Endodermal cell (in vitro differentiated cells): ENCODE data around the gene FXYD6. TPM values are rescaled to one million over a fixed set of nuclear protein-coding genes. Genes with fewer than 3 reads are reported as not detected.

Experiments
- DNase-seq: peaks from one replicate; pipeline ENCODE4 v3.0.0-alpha.2; 2017
- H3K27ac ChIP-seq: 2 replicates; pipeline ENCODE4 v1.5.1; 2013; ENCODE audit warnings: mild to moderate bottlenecking, low read depth, low read length, moderate library complexity
- H3K27me3 ChIP-seq: 2 replicates; pipeline ENCODE4 v1.6.1; 2013; ENCODE audit warnings: mild to moderate bottlenecking, low read length, moderate library complexity; ENCODE audit not compliant: insufficient read depth, control insufficient read depth, poor library complexity, severe bottlenecking
- H3K36me3 ChIP-seq: 2 replicates; pipeline ENCODE4 v1.7.0; 2013; ENCODE audit warnings: mild to moderate bottlenecking, low read length, moderate library complexity; ENCODE audit not compliant: control insufficient read depth, insufficient read depth
- H3K4me1 ChIP-seq: one replicate; pipeline ENCODE4 v1.7.0; 2013; ENCODE audit warnings: low read length; ENCODE audit not compliant: control insufficient read depth, insufficient read depth
- H3K4me3 ChIP-seq: 2 replicates; pipeline ENCODE4 v1.5.1; 2013; ENCODE audit warnings: mild to moderate bottlenecking, low read length, moderate library complexity
- H3K9ac ChIP-seq: 2 replicates; pipeline ENCODE4 v1.6.1; 2013; ENCODE audit warnings: mild to moderate bottlenecking, low read length, moderate library complexity; ENCODE audit not compliant: poor library complexity, severe bottlenecking; ENCODE audit errors: extremely low read depth
- H3K9me3 ChIP-seq: 2 replicates; pipeline ENCODE4 v1.6.1; 2013; ENCODE audit warnings: mild to moderate bottlenecking, low read length, moderate library complexity; ENCODE audit not compliant: control insufficient read depth
- H3K27ac Mint-ChIP-seq: 2 replicates; pipeline ENCODE4 v1.8.0; 2020; ENCODE audit warnings: mixed read lengths
- H3K27me3 Mint-ChIP-seq: 2 replicates; pipeline ENCODE4 v1.8.0; 2021; ENCODE audit warnings: mild to moderate bottlenecking, mixed read lengths; ENCODE audit not compliant: insufficient read depth
- H3K36me3 Mint-ChIP-seq: 2 replicates; pipeline ENCODE4 v1.8.0; 2020; ENCODE audit warnings: low read depth, mixed read lengths
- H3K4me1 Mint-ChIP-seq: 2 replicates; pipeline ENCODE4 v1.8.0; 2020; ENCODE audit warnings: mixed read lengths
- H3K4me3 Mint-ChIP-seq: 2 replicates; pipeline ENCODE4 v1.8.0; 2020; ENCODE audit warnings: mild to moderate bottlenecking, moderate library complexity, mixed read lengths
- H3K9me3 Mint-ChIP-seq: 2 replicates; pipeline ENCODE4 v1.8.0; 2020; ENCODE audit warnings: mild to moderate bottlenecking, mixed read lengths
- CTCF ChIP-seq: fragments of 200-600 bp; sonication (generic); conservative IDR thresholded peaks from 2 replicates; pipeline ENCODE4 v1.5.0; 2021; ENCODE audit warnings: antibody characterized with exemption, mild to moderate bottlenecking
- WGBS, 2 experiments: methylation state at CpG; one replicate each; pipeline versions ENCODE4 v1.1.5 to v1.1.7; 2013; ENCODE audit warnings: missing lambda C conversion rate in 2 of 2, mixed read lengths in 1 of 2; ENCODE audit not compliant: insufficient coverage in 1 of 2, insufficient read length in 1 of 2; 5-methylcytosine and 5-hydroxymethylcytosine counted together
- total RNA-seq, 2 donors: library from RNA; stranded (reverse); fragmentation: NEBNext Ultra II Directional in 1 of 2; extraction: Animal tissue kit (Norgen Biotek cat#: 25700) in 1 of 2; gene quantifications; 2 replicates in 1 of 2; 3 replicates in 1 of 2; pipeline ENCODE4 v1.2.1, GENCODE V29; 2021

The FXYD6 gene
- total RNA-seq, 2 donors from 2014 or later: 54.1 to 61.8 TPM

- no peak overlapping the region for H3K27ac ChIP-seq
- no peak overlapping the region for H3K9ac ChIP-seq
- 10 to 12% methylated on average over 27 to 53 of the region's 53 CpGs for WGBS, 2 experiments
- peak overlapping the region; percentile 58 for H3K4me3 Mint-ChIP-seq
- no peaks in the 10 kb centered on the region for H3K4me1 ChIP-seq
- peak; percentile 76 for DNase-seq
- peaks cover 84% of the 10 kb centered on the region for H3K27me3 Mint-ChIP-seq
- no peak for TF ChIP-seq CTCF
- no peaks in the 10 kb centered on the region for H3K36me3 ChIP-seq
- peaks cover 87% of the 10 kb centered on the region for H3K27me3 ChIP-seq
- H3K9me3 ChIP-seq: no peaks in the 10 kb centered on the region
- no peaks in the 10 kb centered on the region for H3K9me3 Mint-ChIP-seq
- H3K27ac Mint-ChIP-seq: no peak overlapping the region
- peak overlapping the region; percentile 74 for H3K4me3 ChIP-seq
- H3K36me3 Mint-ChIP-seq: no peaks in the 10 kb centered on the region
- peaks cover 9% of the 10 kb centered on the region for H3K4me1 Mint-ChIP-seq
Measured at GRCh38 chr11:117795638-117796455, 80.6 kb downstream of the FXYD6 start.

- DNase-seq: no peak
- H3K4me3 Mint-ChIP-seq: peak overlapping the region; percentile 58
- H3K9me3 Mint-ChIP-seq: no peaks in the 10 kb centered on the region
- H3K9ac ChIP-seq: no peak overlapping the region
- no peak overlapping the region for H3K27ac Mint-ChIP-seq
- H3K36me3 Mint-ChIP-seq: no peaks in the 10 kb centered on the region
- peak overlapping the region; percentile 74 for H3K4me3 ChIP-seq
- no peaks in the 10 kb centered on the region for H3K36me3 ChIP-seq
- no peak overlapping the region for H3K27ac ChIP-seq
- H3K9me3 ChIP-seq: no peaks in the 10 kb centered on the region
- 64 to 68% methylated on average over 11 to 26 of the region's 29 CpGs for WGBS, 2 experiments
- TF ChIP-seq CTCF: no peak
- peaks cover 91% of the 10 kb centered on the region for H3K27me3 ChIP-seq
- H3K27me3 Mint-ChIP-seq: peaks cover 90% of the 10 kb centered on the region
- H3K4me1 ChIP-seq: no peaks in the 10 kb centered on the region
- H3K4me1 Mint-ChIP-seq: peaks cover 9% of the 10 kb centered on the region
Measured at GRCh38 chr11:117794772-117795629, 81.5 kb downstream of the FXYD6 start.

GRCh38 chr11:117794135-117794534 is 82.3 kb downstream of the FXYD6 start:
- Mint-ChIP-seq H3K27ac (no peak overlapping the region), H3K36me3 (no peaks in the 10 kb centered on the region), H3K4me3 (no peak overlapping the region), H3K9me3 (no peaks in the 10 kb centered on the region), H3K27me3 (peaks cover 88% of the 10 kb centered on the region), H3K4me1 (peaks cover 5% of the 10 kb centered on the region)
- WGBS, 2 experiments: 91% methylated on average over 10 of the region's 10 CpGs
- no peak overlapping the region for H3K9ac ChIP-seq
- H3K27me3 ChIP-seq: peaks cover 88% of the 10 kb centered on the region
- no peaks in the 10 kb centered on the region for H3K36me3 ChIP-seq
- no peak overlapping the region for H3K4me3 ChIP-seq
- no peak for TF ChIP-seq CTCF
- no peak overlapping the region for H3K27ac ChIP-seq
- no peaks in the 10 kb centered on the region for H3K4me1 ChIP-seq
- DNase-seq: no peak
- no peaks in the 10 kb centered on the region for H3K9me3 ChIP-seq
